Measurements from ENCODE around the gene EMILIN3.

DNA sequence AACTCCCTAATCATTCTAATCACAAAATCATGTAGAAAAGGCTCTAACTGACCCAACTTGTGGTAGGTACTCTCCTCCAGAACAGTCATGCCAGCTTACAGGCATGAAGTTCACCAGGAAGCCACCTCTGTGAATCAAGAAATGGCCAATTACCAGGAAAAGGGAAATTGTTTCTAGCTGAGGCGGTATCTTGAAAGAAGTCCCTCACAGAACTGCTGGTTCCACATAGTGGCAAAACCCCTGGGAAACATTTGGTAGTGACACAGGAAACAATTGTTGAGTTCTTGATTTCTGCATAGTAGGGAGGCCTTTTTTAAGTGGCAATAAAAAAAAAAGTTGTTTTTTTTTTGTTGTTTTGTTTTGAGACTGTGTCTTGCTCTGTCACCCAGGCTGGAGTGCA is 45.6 kb downstream of the EMILIN3 start:
- TF ChIP-seq RCOR1 (IDR thresholded peaks at IDR 0.05; ENCODE audit: low read length) = no peak
- TF ChIP-seq YY1 (IDR thresholded peaks at IDR 0.05; ENCODE audit: low read depth) = no peak
